MV-4-11 (cell line): ENCODE data around the gene DPH7.
A peak's percentile ranks its signal among the peaks of the same experiment; 100 is the strongest.
"Not testable (repeated sequence)": the region's sequence is repeated elsewhere in the genome, so short reads cannot be mapped to it uniquely, and the experiment has no call there.

Source experiments
- DNase-seq: peaks from one replicate; lab custom pipeline; 2025; lab: John Stamatoyannopoulos, UW

Gene DPH7

GRCh38 chr9:137578518-137579258, at the start of gene DPH7:
Gene DPH7, minus strand, starts transcription at chr9:137578925. Its CDS starts 148 bp downstream, at chr9:137578777.
- peak; percentile 85 for DNase-seq

GRCh38 chr9:137627406-137627805, 48.7 kb upstream of the DPH7 start:
- not testable (repeated sequence) for DNase-seq

DNA sequence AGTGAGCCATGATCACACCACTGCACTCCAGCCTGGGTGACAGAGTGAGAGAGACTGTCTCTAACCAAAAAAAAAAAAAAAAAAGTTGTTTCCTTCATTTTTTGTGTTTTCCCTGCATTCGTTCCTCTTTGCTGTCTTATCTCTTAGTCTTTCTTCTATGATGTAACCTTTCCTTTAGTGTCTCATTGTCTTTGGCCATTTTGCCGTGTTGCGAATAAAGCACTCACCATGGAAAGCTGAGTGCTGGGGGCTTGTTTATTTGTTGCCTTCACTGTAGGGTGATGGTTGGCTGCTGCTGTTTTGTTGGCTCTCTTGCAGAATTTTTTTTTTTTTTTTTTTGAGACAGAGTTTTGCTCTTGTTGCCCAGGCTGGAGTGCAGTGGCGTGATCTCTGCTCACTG, 47.7 kb upstream of the DPH7 start:
- peak; percentile 39 for DNase-seq

GRCh38 chr9:137622211-137622610, 43.5 kb upstream of the DPH7 start:
- DNase-seq: not testable (repeated sequence)

GRCh38 chr9:137621131-137621757, 42.5 kb upstream of the DPH7 start:
- peak; percentile 55 for DNase-seq

DNA sequence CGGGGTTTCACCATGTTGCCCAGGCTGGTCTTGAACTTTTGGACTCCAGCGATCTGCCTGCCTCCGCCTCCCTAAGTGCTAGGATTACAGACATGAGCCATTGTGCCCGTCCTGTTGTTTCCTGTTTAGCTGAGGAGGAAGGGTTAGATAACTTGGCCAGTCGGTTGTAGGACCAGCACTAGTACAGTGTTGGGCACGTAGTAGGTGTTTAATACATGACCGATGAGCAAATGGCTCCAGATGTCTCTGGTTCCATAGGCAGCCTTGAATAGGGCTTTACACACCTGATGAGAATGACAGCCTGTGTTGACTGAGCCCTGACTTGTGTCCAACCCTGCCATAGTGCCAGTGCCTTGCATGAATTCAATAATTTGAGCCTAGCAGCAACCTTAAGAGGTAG, 41.9 kb upstream of the DPH7 start:
- DNase-seq: no peak

GRCh38 chr9:137620048-137620405, 41.3 kb upstream of the DPH7 start:
- DNase-seq: no peak

DNA sequence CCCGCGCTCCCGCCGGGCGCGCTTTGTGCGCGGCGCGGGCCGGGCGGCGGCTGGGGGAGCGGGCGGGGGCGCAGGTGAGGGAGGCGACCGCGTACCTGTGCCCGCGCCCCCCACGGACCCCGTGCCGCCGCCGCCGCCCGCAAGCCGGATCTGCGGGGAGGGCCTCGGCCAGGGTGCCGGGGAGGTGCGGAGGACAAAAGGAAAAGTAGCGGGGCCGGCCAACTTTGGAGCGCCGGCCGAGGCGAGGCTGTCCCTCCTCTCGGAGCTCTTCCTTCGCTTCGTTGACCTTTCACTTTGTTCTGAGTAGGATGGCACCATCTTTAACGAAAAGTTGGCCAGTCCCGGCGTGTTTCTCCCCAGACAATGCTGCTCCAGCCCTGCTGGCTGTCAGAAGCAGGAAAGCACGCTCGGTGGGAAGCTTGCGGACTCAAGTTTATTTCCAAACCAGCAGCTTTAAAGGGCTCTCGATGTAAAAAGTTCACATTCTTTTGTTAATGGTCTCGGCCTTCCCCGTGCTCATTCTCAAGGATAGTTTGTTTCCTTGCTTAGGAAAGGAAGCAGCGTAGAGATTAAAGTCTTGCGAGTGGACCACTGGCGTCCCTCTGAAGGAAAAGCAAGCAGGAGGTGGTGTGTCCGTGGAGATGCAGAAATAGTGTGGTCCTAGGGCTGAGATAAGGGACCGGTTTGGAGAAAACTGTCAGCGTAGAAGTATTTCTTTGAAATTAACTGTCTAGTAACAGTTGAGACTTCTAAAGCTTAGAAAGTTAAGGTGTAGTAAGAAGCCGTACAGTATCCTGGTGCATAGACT, 40.7 kb upstream of the DPH7 start:
- DNase-seq: peak; percentile 15

DNA sequence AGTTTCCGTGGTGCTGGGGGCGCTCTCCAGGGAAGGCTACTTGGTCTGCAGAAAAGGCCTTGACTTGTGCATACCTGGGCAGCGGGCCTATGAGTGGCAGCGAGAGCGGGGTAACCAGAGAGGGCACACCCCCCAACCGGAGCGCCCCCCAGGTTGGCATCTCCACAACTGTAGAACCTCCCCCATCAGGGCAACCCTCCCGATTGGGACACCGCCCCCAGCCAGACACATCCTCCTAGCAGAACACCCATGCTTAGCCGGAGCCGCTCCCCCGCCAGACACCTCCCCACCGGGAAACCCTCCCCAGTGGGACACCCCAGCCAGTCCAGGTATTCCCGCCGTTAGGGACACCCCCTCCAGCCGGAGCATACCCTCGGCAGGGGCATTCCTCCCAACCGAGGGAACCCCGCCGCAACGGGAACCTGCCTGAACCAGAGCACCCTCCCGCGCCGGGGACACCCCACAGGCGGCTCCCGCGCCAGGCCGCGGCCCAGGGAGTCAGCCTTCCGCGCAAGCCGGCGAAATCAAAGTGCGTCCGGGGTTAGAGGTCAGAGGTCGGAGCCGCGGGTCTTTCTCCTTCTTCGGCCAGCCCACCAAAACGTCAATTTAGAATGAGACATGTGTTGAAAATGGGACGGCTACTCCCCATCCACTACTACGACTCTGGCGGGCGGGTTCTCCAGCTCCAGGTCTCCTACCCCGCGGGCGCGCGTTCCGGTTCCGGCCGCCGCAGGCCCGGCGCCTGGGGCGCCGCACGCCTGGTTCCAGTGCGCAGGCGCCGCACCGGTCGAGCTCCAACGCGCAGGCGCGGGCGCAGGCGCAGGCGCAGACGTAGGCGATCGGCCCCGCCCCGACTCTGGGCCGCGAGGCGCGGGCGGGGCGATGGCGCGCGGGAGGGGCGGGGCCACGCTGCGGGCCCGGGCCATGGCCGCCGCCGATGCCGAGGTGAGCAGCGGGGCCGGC, 39.7 kb upstream of the DPH7 start, which contains the start of gene EHMT1:
TSS of gene EHMT1 (plus strand) at position 901 of the 963 bp plus-strand sequence. CDS start at position 925, 24 bp downstream.
- DNase-seq: peak; percentile 83

DNA sequence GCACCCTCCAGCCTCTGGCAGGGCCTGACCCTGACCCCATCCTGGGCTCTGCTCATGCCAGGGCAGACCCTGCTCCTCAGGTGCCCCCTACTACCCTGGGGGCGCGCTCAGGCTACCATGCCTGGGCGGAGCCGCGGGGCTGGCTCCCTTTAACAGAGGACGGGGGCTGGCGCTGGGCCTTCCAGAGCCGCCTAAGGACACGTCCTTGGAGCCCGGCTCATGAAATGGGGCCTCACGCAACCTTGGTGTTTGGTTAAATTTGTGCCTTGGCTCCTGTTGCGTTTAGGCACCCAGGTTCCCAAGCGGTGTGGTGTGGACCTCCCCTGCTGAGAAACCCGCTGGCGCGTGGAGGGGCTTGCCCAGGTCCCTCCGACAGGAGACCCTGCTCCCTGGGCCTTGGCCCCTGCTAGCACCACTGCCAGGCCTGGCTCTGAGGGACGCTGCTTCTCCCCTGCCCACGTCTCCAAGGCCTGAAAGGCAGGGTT, 36.7 kb upstream of the DPH7 start:
- DNase-seq: no peak

DNA sequence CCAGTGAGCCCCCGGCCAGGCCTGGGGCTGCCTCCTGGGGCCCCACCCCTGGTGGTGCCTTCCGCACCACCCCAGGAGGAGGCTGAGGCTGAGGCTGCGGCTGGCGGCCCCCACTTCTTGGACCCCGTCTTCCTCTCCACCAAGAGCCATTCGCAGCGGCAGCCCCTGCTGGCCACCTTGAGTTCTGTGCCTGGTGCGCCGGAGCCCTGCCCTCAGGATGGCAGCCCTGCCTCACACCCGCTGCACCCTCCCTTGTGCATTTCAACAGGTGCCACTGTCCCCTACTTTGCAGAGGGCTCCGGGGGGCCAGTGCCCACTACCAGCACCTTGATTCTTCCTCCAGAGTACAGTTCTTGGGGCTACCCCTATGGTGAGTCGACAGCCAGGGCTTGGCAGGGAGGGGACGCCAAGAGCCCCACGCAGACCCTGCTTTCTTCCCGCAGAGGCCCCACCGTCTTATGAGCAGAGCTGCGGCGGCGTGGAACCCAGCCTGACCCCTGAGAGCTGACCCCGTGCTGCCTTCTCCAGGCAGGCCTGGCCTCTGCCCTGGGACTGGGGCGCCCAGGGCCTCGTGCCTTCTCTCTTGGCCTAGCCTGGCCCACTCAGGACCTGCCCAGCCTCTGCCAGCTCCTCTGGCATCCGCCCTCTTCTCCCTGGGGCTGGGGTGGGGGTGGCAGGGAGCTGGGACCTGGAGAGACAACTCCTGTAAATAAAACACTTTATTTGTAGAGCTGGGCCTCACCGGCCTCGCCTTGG, 36.1 kb upstream of the DPH7 start:
- DNase-seq: no peak

DNA sequence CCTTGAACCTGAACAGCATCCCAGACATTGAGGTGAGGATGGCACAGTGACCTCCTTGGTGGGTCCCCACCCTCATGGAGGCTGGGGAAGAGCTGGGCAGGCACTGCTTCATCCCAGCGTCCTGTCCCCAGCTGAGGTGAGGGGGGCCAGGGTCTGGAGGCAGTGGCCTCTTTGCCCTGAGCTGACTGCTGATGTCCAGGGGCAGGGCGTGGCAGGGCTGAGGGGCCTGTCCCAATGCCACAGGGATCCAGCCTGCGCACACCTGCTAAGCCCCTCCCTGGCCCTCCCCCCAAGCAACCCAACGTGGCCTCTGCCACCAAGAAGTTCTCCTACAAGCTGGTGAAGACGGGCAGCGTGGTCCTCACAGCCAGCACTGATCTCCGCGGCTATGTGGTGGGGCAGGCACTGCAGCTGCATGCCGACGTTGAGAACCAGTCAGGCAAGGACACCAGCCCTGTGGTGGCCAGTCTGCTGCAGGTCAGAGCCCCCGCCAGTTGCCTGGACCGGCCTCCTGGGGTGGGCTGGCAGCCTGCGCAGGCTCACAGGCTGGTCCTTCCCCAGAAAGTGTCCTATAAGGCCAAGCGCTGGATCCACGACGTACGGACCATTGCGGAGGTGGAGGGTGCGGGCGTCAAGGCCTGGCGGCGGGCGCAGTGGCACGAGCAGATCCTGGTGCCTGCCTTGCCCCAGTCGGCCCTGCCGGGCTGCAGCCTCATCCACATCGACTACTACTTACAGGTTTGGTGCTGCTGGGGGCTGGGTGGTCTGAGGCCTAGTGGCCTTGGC, 35.2 kb upstream of the DPH7 start:
- no peak for DNase-seq

GRCh38 chr9:137613259-137613658, 34.5 kb upstream of the DPH7 start:
- DNase-seq: no peak

- no peak for DNase-seq
Measured at GRCh38 chr9:137612741-137613142, 34.0 kb upstream of the DPH7 start.

DNA sequence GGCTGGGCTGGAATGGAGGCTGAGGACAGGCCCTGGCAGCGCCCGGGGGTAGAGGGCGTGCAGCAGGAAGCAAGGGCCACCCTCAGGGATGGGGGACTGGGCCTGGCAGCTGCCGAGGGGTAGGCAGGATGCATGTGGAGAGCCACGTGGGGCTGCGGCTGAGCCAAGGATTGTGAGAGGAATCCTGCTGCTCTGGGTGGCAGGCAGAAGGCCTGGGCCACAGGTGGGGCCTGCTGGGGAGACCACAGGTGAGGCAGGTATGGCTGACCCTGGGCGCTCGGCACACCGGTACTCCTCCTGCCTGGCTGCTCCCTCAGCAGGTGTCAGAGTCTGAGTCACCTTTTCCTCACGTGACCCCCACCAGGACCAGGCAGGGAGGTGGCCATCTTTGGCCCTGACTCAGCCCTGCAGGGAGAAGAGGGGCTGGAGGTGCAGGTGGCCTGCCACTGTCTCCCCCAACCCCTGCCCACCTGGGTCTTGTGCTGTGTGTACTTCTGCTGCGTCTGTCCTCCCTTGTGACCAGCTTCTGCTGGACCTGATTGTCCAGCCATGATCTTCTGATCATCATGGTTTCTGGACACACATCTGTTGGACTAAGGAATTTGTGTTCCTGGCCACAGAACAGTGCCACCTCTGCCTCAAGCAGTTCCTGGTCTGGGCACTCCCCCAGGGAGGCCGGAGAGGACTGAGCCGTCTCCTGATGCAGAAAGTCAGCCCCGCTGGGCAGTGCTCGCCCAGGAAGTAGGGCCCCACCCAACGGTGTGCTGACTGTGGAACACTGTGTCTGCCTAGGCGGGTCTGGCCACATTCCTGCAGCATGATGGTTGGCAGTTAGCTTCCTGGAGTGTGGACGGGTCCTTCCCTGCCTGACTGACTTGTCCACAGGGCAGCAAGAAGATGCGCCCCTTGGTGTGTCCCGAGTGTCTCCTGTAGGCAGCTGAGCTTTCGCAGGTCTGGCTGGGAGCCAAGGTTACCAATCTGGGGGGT, 33.2 kb upstream of the DPH7 start:
- DNase-seq: no peak

GRCh38 chr9:137610944-137611343, 32.2 kb upstream of the DPH7 start:
- no peak for DNase-seq

- DNase-seq: peak; percentile 57
Measured at GRCh38 chr9:137607141-137607857, 28.6 kb upstream of the DPH7 start.

- no peak for DNase-seq
Measured at GRCh38 chr9:137606734-137607138, 28.0 kb upstream of the DPH7 start.
